NCI-H2196 treated with DMSO at 0.1 percent for 48 hours (cell line): ENCODE data around the gene SFMBT2.
"Not testable (repeated sequence)": the region's sequence is repeated elsewhere in the genome, so short reads cannot be mapped to it uniquely, and the experiment has no call there.

Experiments
- DNase-seq: peaks from one replicate; lab custom pipeline; 2025; ENCODE audit not compliant: unreplicated experiment; lab: John Stamatoyannopoulos, UW

SFMBT2 gene

GRCh38 chr10:7192061-7192460 is 218.8 kb downstream of the SFMBT2 start:
- DNase-seq: no peak

DNA sequence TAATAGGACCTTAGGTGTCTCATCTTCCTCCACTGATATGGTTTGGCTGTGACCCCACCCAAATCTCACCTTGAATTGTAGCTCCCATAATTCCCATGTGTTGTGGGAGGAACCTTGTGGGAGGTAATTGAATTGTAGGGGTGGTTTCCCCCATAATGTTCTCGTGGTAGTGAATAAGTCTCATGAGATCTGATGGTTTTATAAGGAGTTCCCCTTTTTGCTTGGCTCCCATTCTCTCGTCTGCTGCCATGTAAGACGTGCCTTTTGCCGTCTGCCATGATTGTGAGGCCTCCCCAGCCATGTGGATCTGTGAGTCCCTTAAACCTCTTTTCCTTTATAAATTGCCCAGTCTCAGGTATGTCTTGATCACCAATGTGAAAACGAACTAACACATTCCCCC is 220.1 kb downstream of the SFMBT2 start:
- not testable (repeated sequence) for DNase-seq

DNA sequence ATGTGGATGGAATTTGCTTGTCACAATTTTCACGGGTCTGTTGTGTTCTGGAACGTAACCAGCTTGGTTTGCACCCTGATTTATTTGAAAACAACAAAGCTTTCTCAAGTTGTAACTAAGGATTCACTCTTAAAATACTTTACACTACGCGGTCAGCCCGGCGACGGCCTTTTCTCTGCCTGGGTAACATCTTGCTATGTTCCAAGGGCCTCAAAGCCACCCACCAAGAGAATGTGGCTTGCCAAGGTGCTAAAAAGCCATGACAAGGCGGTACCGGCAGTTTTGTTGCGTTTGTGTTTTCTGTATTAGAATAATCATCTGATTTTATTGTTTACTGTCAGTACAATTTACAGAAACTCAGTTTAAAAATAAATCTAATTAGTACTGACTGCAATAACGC is 220.9 kb downstream of the SFMBT2 start:
- no peak for DNase-seq

DNA sequence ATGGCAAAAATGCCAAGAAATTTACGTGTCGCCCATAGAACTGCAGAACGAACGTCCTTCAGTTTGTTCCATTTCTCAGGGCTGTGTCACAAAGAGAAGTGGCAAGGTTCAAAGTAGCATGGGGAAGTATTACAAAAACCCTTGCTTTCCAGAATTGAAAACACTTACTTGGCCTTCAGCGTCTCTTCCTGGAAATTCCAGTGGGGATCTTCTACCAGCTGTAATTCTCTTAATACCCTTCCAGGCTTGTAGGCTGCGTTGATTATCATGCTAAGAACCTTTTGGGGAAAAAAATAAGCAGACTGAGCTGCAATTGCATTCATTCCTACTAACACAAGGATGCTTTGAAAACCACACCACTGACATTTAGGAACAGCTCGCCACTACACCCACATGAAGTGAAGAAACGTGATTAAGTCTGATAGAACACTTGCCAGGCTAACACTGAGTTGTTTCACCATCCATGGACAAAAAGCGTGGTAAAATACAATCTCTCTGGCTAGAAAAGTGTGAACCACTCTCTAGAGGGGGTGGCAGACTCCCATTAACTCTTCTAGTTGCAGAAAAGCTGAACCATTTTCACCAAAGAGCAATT is 222.3 kb downstream of the SFMBT2 start:
- DNase-seq: no peak

DNA sequence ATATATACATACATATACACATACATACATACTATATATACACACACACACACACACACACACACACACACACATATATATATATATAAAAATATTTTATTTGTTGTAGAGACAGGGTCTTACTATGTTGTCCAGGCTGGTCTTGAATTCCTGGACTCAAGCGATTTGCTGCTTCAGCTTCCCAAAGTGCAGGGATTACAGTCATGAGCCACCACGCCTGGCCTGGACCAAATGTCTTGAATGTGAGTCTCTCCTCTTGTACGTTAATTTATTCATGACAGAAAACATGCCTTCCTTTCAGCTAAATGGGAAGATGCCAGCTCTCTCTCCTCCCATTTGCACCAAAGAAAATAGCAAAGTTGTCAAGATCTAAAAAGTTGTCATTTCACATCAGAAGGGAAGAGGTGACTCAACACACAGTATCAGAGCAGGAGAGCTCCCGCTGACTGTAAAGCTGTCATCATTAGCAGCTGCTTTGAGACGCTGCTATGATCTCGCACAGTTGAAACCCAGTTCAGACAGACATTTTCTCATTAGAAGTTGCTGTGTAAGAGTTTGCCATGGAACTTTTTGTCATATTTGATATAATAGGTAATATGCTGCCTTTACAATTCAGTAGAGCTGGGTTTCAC is 224.3 kb downstream of the SFMBT2 start:
- DNase-seq: no peak

DNA sequence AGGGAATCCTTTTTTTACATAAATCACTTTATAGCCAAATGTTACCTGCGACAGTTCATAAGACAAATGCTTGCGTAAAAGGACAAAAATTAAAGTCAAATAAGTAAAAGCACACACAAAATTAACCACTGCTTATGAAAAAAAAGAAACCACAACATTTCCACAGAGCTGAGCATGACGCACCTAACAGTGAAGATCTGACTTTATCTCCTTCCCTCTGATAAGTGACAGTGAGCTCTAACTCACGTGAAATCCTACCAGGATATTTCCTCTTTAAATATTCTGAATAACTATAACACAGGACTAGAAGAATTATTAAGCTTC is 225.5 kb downstream of the SFMBT2 start:
- DNase-seq: no peak

DNA sequence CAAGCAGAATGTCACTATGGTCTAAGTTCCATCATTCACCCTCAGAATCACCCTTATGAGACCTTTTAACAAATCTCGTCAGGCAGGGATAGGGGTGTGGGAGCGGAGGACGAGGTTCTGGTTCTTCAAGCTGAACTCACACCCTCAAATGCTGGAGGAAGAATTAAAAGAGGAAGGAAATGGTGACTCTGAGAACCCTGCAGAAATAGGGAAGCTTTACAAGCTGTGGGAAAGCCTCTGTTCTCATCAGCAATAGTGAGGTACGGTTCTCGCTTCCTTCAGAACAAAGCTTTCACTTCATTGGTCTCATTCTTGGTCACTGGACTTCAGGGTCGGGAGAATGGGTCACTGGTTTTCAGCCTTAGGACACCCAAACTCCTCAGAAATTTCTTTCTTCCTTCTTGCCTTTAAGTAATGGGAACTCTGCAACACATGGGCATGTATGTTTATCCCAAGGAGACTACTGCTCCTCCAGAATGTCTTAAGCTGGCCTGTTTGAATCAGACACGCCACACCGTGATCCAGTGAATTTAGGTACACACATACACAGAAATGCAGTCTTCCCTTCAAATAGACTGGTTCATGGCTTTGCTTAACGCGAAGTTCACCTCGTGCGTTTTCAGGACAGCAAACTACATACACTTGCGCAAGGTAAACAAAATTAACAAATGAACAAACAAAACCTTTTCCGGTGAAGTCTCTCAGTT is 226.0 kb downstream of the SFMBT2 start:
- DNase-seq: no peak

DNA sequence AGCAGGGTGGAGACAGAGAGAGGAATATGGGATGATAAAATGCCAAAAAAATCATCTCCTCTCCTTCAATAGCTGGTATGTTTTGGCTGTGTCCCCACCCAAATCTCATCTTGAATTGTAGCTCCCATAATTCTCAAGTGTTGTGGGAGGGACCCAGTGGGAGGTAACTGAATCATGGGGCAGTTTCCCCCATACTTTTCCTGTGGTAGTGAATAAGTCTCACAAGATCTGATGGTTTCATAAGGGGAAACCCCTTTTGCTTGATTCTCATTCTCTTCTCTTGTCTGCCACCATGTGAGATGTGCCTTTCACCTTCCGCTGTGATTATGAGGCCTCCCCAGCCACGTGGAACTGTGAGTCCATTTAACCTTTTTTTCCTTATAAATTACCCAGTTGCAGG is 226.7 kb downstream of the SFMBT2 start:
- DNase-seq: not testable (repeated sequence)

- DNase-seq: not testable (repeated sequence)
Observed at GRCh38 chr10:7182327-7182726, 228.5 kb downstream of the SFMBT2 start.

GRCh38 chr10:7181420-7181819 is 229.4 kb downstream of the SFMBT2 start:
- no peak for DNase-seq

DNA sequence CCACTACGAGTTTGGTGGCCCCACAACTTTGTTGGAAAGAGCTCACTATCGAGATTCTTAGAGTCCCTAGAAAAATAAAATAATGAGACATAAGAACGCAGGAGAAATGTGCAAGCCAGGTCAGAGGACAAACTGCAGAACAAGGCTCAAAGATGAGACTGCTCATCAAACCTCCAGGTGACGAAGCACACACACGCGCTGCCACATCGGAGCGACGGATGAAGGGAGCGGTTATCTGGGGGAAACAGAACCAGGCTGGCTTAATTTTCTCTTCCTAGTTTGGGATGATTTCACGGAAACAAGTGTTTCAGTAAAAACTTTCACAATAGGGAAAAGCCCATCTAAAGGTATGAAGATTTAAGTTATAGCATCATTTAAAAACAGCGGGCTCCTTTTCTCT is 231.3 kb downstream of the SFMBT2 start:
- no peak for DNase-seq

- no peak for DNase-seq
Observed at GRCh38 chr10:7173948-7174347, 236.9 kb downstream of the SFMBT2 start.

DNA sequence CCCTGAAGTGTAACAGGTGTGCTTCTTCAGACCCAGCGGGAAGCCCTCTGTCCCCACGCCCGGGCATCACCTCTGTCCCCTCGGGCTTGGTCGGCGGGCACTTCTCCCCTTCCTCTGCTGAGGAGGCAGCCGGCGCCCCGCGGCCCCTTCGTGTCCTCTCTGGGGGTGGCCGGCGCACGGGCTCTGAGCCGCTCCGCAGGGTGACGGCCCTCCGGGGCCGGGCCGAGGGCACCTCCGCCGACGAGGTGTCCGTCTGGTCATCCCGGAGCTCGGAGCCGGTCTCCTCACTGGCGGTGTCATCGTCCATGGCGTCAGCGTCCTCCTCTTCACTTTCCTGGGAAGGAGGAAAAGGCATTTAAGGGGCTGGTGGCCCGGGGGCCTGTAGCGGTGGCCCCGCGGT is 239.0 kb downstream of the SFMBT2 start:
- DNase-seq: no peak

GRCh38 chr10:7170626-7171322 is 240.1 kb downstream of the SFMBT2 start:
- DNase-seq: no peak

DNA sequence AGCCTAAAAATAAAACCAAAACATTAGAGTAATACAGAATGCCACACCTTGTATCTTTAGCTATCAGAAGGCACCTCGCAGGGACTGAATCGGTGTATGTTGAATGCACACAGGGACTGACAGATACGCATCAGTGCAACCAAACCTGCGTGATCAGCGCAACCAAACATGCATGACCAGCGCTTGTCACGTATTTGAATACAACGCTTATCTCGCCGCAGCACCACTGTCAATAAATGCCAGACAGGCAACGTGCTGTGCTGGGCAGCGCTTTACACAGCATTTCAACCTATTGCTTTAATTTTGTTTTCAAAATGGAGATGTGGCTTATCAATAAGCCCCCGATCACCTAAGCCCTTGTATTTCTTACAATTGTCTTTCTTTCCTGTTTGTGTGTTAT is 242.4 kb downstream of the SFMBT2 start:
- DNase-seq: no peak

GRCh38 chr10:7165500-7166177 is 245.2 kb downstream of the SFMBT2 start:
- no peak for DNase-seq

- DNase-seq: no peak
Observed at GRCh38 chr10:7164955-7165354, 245.9 kb downstream of the SFMBT2 start.

- DNase-seq: no peak
Observed at GRCh38 chr10:7162331-7162730, 248.5 kb downstream of the SFMBT2 start.

- no peak for DNase-seq
Observed at GRCh38 chr10:7161484-7162250, 249.2 kb downstream of the SFMBT2 start.

GRCh38 chr10:7159928-7160327 is 250.9 kb downstream of the SFMBT2 start:
- DNase-seq: no peak

DNA sequence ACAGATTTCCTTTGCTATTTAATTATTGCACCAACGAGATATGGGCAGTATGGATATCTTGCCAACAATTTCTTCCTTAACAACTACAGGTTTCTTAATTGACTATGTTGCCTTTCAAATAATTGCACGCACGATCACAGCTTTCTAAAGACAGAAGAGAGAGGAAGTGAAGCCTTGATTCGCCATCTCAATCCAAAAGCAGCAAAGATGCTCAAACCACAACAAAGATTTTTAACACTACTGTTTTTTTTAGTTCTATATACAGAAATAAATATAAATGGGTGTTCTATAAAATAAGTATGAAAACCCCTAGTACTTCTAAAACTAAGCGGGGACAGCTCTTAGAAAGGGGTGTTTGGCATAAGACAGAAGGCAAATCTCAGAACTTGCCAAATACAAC is 251.3 kb downstream of the SFMBT2 start:
- no peak for DNase-seq
